B cell (primary cell): Measurements from ENCODE around the gene GPHB5. TPM values are rescaled to one million over a fixed set of nuclear protein-coding genes. Genes with fewer than 3 reads are reported as not detected.

ENCODE experiments used
- ATAC-seq: fragments of 200-7000 bp; cut with Tn5 transposase; one replicate; pipeline ENCODE4 v1.10.0; 2021; ENCODE audit warnings: low read depth, mild to moderate bottlenecking, moderate number of reproducible peaks, moderate library complexity
- CTCF ChIA-PET: fragments of 350-600 bp; sonication (Branson Sonifier 250); formaldehyde crosslinking; loops from one replicate; lab custom pipeline; 2021; ENCODE audit warnings: antibody characterized with exemption, inconsistent platforms; lab: Charles Lee
- POLR2A ChIA-PET: fragments of 350-600 bp; sonication (Branson Sonifier 250); formaldehyde crosslinking; loops from one replicate; lab custom pipeline; 2021; ENCODE audit warnings: antibody characterized with exemption; lab: Charles Lee
- DNase-seq: peaks from one replicate; pipeline ENCODE4 v3.0.0; 2013
- H2AFZ ChIP-seq: 2 replicates; pipeline ENCODE4 v1.6.1; 2012; ENCODE audit warnings: mild to moderate bottlenecking, low read depth, low read length; ENCODE audit not compliant: insufficient read depth, poor library complexity, severe bottlenecking
- H3K27ac ChIP-seq, 2 donors: 1 replicate in 1 of 2; 2 replicates in 1 of 2; pipeline ENCODE4 v1.5.1; 2012 to 2013; ENCODE audit warnings: low read length in 2 of 2, mild to moderate bottlenecking in 2 of 2, moderate library complexity in 1 of 2
- H3K27me3 ChIP-seq, 4 experiments: fragments of 200-600 bp in 1 of 4; sonication (generic) in 1 of 4; replicated peaks in 1 of 4; 1 replicate in 2 of 4; 2 replicates in 2 of 4; pipeline versions ENCODE4 v1.6.1 to v1.7.0; 2013 to 2016; ENCODE audit warnings: low read length in 3 of 4, mild to moderate bottlenecking in 2 of 4, mixed read lengths in 1 of 4, moderate library complexity in 1 of 4; ENCODE audit not compliant: insufficient read depth in 4 of 4, control insufficient read depth in 3 of 4; ENCODE audit errors: control extremely low read depth in 1 of 4
- H3K36me3 ChIP-seq, 2 experiments: replicated peaks in 1 of 2; 1 replicate in 1 of 2; 2 replicates in 1 of 2; pipeline versions ENCODE4 v1.6.1 to v1.7.1; 2013; ENCODE audit warnings: low read length in 1 of 2; ENCODE audit not compliant: insufficient read depth in 2 of 2, control insufficient read depth in 1 of 2; ENCODE audit errors: control extremely low read depth in 1 of 2, extremely low read depth in 1 of 2
- H3K4me1 ChIP-seq, 2 donors: fragments of 200-600 bp in 1 of 2; sonication (generic) in 1 of 2; 1 replicate in 1 of 2; 2 replicates in 1 of 2; pipeline versions ENCODE4 v1.5.1 to v1.6.1; 2013 to 2017; ENCODE audit warnings: low read length in 2 of 2; ENCODE audit not compliant: control insufficient read depth in 2 of 2, insufficient read depth in 2 of 2
- H3K4me2 ChIP-seq: replicated peaks from 2 replicates; pipeline ENCODE3; 2012; ENCODE audit warnings: mild to moderate bottlenecking, low read depth, low read length; ENCODE audit not compliant: poor library complexity, severe bottlenecking
- H3K4me3 ChIP-seq, 5 experiments: fragments of 200-600 bp in 1 of 5; sonication (generic) in 1 of 5; 1 replicate in 3 of 5; 2 replicates in 2 of 5; pipeline versions ENCODE4 v1.5.1 to v1.7.0; 2011 to 2016; ENCODE audit warnings: low read length in 4 of 5, mild to moderate bottlenecking in 4 of 5, low read depth in 2 of 5, control low read depth in 1 of 5, moderate library complexity in 1 of 5; ENCODE audit not compliant: insufficient read depth in 1 of 5; ENCODE audit errors: control extremely low read depth in 1 of 5, extremely low read depth in 1 of 5
- H3K79me2 ChIP-seq: fragments of 200-600 bp; sonication (generic); one replicate; pipeline ENCODE4 v1.6.0; 2016; ENCODE audit warnings: low read length; ENCODE audit not compliant: control insufficient read depth, insufficient read depth
- H3K9ac ChIP-seq: fragments of 200-600 bp; sonication (generic); 2 replicates; pipeline ENCODE4 v1.6.1; 2017; ENCODE audit warnings: mild to moderate bottlenecking, low read length, moderate library complexity
- H3K9me3 ChIP-seq, 3 donors: one replicate each; pipeline versions ENCODE4 v1.6.1 to v1.7.1; 2013; ENCODE audit warnings: low read length in 2 of 3; ENCODE audit not compliant: control insufficient read depth in 2 of 3, insufficient read depth in 1 of 3; ENCODE audit errors: control extremely low read depth in 1 of 3
- H4K20me1 ChIP-seq: 2 replicates; pipeline ENCODE4 v1.6.0; 2012; ENCODE audit warnings: mild to moderate bottlenecking, low read length; ENCODE audit not compliant: insufficient read depth, control insufficient read depth, poor library complexity, severe bottlenecking
- H3K27ac Mint-ChIP-seq: one replicate; pipeline ENCODE4 v1.8.0; 2021; ENCODE audit warnings: mixed read lengths
- H3K27me3 Mint-ChIP-seq: one replicate; pipeline ENCODE4 v1.8.0; 2021; ENCODE audit warnings: mixed read lengths
- H3K4me1 Mint-ChIP-seq: one replicate; pipeline ENCODE4 v1.8.0; 2021; ENCODE audit warnings: mixed read lengths
- H3K4me3 Mint-ChIP-seq: one replicate; pipeline ENCODE4 v1.8.0; 2021; ENCODE audit warnings: mixed read lengths
- H3K9me3 Mint-ChIP-seq: one replicate; pipeline ENCODE4 v1.8.0; 2022; ENCODE audit warnings: mixed read lengths; ENCODE audit not compliant: insufficient read depth
- EZH2 ChIP-seq: IDR thresholded peaks from 2 replicates; pipeline ENCODE4 v1.6.1; 2012; ENCODE audit warnings: borderline replicate concordance, low read depth, mild to moderate bottlenecking, moderate library complexity, low read length; ENCODE audit not compliant: insufficient read depth, poor library complexity, severe bottlenecking
- WGBS: methylation state at CpG from one replicate; pipeline ENCODE4 v1.1.5; 2013; ENCODE audit warnings: missing lambda C conversion rate; ENCODE audit not compliant: insufficient coverage; 5-methylcytosine and 5-hydroxymethylcytosine counted together
- intact Hi-C: fragments of 100-400 bp; cut with micrococcal nuclease; formaldehyde crosslinking; loops from one replicate; pipeline ENCODE4 v1.10.0; 2022
- polyA plus RNA-seq: library from polyadenylated mRNA; depleted of rRNA; stranded (reverse); fragments of >200 nt; gene quantifications from 2 replicates; pipeline ENCODE4 v1.2.3, GENCODE V29; 2012
- total RNA-seq, 2 donors: library from RNA; stranded (reverse); fragments of 120-200 nt in 1 of 2; gene quantifications; 1 replicate in 1 of 2; 2 replicates in 1 of 2; pipeline versions ENCODE4 v1.2.3 to v1.2.4, GENCODE V29; 2013 to 2022
- TF ChIP-seq, protein P1 (sequence below): fragments of 200-600 bp; IDR thresholded peaks from one replicate; pipeline ENCODE4 v1.8.0; 2022; ENCODE audit warnings: antibody characterized with exemption, mild to moderate bottlenecking

GPHB5 gene
- total and polyA plus RNA-seq, 2 donors (not counting 1 experiment from before 2014, with no cell fraction given): not detected

DNA sequence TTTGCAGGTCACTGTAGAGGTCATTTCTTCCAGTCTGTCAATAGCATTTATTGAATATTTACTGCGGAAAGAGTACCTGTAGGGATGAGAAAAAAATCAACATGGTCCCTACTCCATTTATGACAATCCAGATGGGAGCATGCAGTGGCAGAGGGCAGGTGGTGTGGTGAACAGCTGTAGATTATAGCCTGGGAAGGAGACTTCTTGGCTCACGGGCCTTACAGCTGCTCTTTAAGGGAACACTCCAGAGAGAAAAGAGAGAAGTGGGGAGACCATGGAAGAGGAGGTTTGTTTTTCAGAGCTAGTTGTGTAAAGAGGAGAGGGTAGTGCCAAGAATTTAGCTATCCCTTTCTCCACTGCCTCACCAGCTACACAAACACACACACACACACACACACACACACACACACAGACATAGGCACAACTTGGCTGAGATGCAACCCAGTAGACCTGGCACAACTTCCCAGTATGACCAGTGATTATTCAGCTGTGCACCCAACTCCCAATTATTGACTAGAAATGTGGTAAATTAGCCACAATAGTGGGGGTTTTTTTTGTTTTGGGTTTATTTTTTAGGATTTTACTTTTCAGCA is 41.0 kb downstream of the GPHB5 start:
- no peaks in the 10 kb centered on the region for H3K9me3 ChIP-seq
- H3K4me3 ChIP-seq: no peak overlapping the region
- H3K9me3 Mint-ChIP-seq: no peaks in the 10 kb centered on the region
- H2AFZ ChIP-seq: no peak overlapping the region
- H3K4me3 Mint-ChIP-seq: no peak overlapping the region
- no peaks in the 10 kb centered on the region for H3K4me1 ChIP-seq
- ATAC-seq (no peak), DNase-seq (no peak)
- H3K36me3 ChIP-seq: no peaks in the 10 kb centered on the region
- WGBS: 100% methylated on average over 1 of the region's 2 CpGs
- no peak overlapping the region for H3K9ac ChIP-seq
- no peak overlapping the region for H3K27ac Mint-ChIP-seq
- ChIA-PET CTCF (interaction anchor here (0.7 to 1.5 kb wide), 5 partner anchors 39 to 1114 kb away, joined by 3 to 4 read pairs (median 3); no protein-coding TSS in a partner anchor), POLR2A (no interaction called here)
- no peaks in the 10 kb centered on the region for H4K20me1 ChIP-seq
- peaks cover 10% of the 10 kb centered on the region for H3K27me3 Mint-ChIP-seq
- H3K4me1 Mint-ChIP-seq: no peaks in the 10 kb centered on the region
- H3K79me2 ChIP-seq: no peaks in the 10 kb centered on the region
- intact Hi-C loops: loop anchor here (2.0 kb wide), 1 partner anchor 1099 kb away; no protein-coding TSS in a partner anchor
- peaks cover 0 to 2% (median 0%) of the 10 kb centered on the region in 4 experiments for H3K27me3 ChIP-seq
- no peak overlapping the region for H3K27ac ChIP-seq
- no peak overlapping the region for H3K4me2 ChIP-seq
- TF ChIP-seq EZH2: no peak
- TF ChIP-seq, protein P1, sequence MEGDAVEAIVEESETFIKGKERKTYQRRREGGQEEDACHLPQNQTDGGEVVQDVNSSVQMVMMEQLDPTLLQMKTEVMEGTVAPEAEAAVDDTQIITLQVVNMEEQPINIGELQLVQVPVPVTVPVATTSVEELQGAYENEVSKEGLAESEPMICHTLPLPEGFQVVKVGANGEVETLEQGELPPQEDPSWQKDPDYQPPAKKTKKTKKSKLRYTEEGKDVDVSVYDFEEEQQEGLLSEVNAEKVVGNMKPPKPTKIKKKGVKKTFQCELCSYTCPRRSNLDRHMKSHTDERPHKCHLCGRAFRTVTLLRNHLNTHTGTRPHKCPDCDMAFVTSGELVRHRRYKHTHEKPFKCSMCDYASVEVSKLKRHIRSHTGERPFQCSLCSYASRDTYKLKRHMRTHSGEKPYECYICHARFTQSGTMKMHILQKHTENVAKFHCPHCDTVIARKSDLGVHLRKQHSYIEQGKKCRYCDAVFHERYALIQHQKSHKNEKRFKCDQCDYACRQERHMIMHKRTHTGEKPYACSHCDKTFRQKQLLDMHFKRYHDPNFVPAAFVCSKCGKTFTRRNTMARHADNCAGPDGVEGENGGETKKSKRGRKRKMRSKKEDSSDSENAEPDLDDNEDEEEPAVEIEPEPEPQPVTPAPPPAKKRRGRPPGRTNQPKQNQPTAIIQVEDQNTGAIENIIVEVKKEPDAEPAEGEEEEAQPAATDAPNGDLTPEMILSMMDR: no peak
